Testis (tissue), 2 donors: ENCODE data around the gene MAPK1IP1L.

Source experiments
- POLR2A ChIP-seq: fragments of 450-650 bp; IDR thresholded peaks from one replicate; pipeline ENCODE4 v1.6.1; 2017; ENCODE audit warnings: antibody characterized with exemption, mild to moderate bottlenecking, moderate library complexity
- TF ChIP-seq, protein P1 (sequence below), 3 experiments: fragments of 450-650 bp in 2 of 3; fragments of 200-600 bp in 1 of 3; sonication (generic) in 1 of 3; IDR thresholded peaks; one replicate each; pipeline ENCODE4 v1.5.1; 2016 to 2019; ENCODE audit warnings: antibody characterized with exemption in 3 of 3, mild to moderate bottlenecking in 2 of 3, moderate library complexity in 1 of 3

DNA sequence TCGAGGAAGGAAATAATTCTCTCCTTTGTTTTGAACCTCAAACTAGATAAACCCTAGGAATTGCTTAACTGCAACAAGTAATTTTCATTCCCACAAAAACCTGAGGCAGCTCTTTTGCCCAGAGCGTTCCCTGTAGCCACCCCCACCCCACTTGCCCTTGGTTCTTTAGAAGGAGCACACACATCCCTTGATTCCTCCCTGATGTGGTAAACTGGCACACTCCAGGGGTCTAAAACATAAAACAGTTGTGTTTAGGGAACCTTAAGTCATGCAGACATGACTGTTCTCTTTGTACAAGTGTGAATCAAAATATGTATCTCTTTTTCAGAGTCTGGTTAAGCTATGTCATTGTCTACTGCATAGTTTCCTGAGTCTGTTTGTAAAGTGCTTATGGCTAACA lies 14.0 kb downstream of the MAPK1IP1L start:
- TF ChIP-seq, protein P1, sequence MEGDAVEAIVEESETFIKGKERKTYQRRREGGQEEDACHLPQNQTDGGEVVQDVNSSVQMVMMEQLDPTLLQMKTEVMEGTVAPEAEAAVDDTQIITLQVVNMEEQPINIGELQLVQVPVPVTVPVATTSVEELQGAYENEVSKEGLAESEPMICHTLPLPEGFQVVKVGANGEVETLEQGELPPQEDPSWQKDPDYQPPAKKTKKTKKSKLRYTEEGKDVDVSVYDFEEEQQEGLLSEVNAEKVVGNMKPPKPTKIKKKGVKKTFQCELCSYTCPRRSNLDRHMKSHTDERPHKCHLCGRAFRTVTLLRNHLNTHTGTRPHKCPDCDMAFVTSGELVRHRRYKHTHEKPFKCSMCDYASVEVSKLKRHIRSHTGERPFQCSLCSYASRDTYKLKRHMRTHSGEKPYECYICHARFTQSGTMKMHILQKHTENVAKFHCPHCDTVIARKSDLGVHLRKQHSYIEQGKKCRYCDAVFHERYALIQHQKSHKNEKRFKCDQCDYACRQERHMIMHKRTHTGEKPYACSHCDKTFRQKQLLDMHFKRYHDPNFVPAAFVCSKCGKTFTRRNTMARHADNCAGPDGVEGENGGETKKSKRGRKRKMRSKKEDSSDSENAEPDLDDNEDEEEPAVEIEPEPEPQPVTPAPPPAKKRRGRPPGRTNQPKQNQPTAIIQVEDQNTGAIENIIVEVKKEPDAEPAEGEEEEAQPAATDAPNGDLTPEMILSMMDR (IDR thresholded peaks at IDR 0.05): no peak
- TF ChIP-seq POLR2A: no peak
